ENCODE measurements around the gene CLDN7. TPM values are rescaled to one million over a fixed set of nuclear protein-coding genes. Genes with fewer than 3 reads are reported as not detected.

The CLDN7 gene
- total RNA-seq, 1 donor from 2014 or later: 0.49 TPM

DNA sequence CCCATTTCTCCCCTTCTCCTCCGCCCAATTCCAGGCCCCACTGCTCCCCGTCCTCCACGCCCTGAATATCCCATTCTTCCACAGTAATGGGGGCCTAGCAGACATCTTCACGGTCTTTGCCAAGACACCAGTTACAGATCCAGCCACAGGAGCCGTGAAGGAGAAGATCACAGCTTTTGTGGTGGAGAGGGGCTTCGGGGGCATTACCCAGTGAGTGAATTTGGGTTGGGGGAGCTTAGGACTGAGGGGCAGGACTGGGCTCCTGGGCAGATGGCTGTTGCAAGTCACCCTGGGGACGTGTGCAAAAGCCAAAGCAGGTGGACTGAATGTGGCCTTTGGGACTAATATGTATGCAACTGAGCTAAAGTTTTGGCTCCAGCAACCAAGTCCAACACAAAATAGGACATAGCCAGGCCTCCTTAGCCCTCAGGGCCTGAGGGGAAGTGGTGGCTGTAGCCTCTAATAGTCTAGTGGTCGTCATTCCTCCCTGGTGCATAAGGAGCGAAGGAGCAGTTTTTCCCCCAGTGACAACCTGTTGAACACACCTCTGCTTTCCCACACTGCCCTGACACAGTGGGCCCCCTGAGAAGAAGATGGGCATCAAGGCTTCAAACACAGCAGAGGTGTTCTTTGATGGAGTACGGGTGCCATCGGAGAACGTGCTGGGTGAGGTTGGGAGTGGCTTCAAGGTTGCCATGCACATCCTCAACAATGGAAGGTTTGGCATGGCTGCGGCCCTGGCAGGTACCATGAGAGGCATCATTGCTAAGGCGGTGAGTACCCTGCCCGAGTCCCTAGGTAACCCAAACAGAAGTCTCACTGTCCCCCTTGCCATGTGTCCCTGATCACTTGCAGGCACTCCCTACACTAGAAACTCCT is 39.9 kb downstream of the CLDN7 start:
- intact Hi-C loops (cut with micrococcal nuclease): no loop called here

DNA sequence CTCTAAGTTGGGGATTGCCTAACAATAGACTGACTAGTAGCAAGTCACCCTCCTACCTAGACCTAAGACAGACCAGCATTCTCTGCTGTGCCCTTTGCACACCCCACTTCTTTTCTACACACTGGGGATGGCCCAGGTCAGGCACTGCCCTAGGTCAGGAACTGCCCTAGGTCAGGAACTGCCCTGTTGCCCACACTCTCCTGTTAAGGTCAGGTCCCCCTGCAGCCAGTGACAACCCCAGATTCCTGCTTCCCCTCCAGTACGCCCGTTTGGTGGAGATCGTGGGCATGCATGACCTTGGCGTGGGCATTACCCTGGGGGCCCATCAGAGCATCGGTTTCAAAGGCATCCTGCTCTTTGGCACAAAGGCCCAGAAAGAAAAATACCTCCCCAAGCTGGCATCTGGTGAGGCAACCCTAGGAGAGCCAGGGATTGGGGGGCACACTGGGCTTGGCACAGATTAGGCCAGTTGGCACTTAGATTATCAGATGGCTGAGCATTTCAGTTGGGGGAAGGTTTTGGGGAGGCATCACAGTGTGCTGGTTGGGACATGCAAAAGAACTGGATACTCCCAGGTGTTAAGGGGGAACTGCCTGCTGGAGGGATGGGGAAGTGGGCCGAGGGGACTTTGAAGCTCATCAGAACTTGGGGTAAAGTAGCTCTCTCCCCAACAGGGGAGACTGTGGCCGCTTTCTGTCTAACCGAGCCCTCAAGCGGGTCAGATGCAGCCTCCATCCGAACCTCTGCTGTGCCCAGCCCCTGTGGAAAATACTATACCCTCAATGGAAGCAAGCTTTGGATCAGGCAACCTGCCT is 40.8 kb downstream of the CLDN7 start:
- intact Hi-C loops (cut with micrococcal nuclease): loop anchor here (1.0 kb wide), 1 partner anchor 75 kb away; no protein-coding TSS in a partner anchor

DNA sequence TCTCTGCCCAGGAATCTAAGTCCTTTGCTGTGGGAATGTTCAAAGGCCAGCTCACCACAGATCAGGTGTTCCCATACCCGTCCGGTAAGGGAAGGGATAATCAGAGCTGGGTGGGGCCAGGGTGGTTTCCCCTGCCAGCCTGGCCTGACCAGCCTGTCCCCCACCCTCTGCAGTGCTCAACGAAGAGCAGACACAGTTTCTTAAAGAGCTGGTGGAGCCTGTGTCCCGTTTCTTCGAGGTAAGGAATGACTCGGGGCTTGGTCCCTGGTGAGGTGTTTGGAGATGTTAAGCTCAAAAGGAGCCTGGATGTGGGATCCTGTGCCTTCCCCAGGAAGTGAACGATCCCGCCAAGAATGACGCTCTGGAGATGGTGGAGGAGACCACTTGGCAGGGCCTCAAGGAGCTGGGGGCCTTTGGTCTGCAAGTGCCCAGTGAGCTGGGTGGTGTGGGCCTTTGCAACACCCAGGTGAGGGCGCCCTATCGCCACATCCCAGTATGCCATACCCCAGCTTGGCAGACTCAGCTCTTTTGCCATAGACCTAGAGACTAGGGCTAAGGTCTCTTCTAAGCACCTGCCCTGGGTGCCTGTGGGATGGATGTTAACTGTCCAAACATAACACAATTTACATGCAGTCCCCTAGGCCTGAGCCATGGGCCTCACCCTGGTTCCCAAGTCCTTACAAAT is 41.5 kb downstream of the CLDN7 start:
- intact Hi-C loops (cut with micrococcal nuclease): loop anchor here (1.0 kb wide), 1 partner anchor 76 kb away; no protein-coding TSS in a partner anchor

DNA sequence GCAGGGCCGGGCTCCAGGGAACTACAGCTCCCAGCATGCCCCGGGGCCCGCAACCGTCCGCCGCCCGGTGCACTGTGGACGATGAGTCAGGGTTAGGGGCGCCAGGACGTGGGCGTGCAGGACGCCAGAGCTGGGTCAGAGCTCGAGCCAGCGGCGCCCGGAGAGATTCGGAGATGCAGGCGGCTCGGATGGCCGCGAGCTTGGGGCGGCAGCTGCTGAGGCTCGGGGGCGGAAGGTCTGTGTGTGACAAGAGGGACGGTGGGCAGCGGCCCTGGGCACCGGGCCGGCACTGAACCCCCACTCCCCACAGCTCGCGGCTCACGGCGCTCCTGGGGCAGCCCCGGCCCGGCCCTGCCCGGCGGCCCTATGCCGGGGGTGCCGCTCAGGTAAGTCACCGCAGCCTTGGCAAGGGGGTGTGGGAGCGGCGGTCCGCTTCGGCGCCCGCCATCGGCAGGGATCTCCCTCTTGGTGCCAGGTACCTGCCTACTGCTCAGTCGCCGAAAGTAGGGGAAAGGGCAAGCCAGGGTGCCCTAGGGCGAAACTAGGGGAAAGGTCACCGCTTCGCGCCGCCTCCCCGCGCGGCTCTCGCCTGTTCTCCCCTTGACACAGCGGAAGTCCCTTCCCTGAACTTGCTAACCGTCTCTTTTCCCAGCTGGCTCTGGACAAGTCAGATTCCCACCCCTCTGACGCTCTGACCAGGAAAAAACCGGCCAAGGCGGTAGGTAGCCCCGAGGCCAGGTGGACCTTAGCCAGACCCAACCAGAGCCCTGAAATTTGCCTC is 42.3 kb downstream of the CLDN7 start, which contains the start of the genes ACADVL and DLG4:
Gene ACADVL (plus strand): TSS at position 127 of the 781 bp plus-strand sequence. CDS start 47 bp downstream, at position 174.
Gene DLG4 (minus strand): TSS at position 25 of the 781 bp plus-strand sequence.
- intact Hi-C loops (cut with micrococcal nuclease): loop anchor here (1.0 to 2.0 kb wide), 3 partner anchors 14 to 215 kb away; partner anchors contain the start of genes DVL2 and TMEM102

DNA sequence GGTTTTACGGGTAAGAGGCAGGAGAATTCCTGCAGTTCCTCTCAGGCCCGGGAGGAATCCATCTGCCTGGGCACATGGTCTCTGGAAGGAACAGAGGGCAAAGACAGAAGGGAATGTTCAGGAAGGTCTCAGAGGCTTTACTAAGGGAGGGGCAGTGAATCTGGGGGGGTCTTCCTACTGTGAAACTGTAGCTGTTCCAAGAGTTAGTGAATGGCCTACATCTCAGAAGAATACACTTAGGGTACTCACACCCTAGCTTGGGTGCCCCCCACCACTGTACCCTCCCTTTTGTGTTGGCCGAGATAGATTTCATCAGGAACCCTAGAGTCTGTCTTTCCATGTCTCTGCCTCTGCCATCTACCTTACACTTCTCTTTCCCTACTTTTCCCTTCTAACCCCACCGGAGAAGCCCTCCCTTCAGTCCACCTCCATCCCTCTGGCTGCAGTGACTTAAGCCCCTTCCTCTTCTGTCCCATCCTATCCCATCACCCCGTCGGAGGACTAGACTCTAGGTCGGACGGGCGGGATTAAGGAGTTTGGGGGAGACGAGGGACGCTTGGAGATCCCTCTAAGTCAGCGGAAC is 43.0 kb downstream of the CLDN7 start:
- intact Hi-C loops (cut with micrococcal nuclease): loop anchor here (1.0 to 2.0 kb wide), 3 partner anchors 15 to 216 kb away; partner anchors contain the start of genes DVL2 and TMEM102

DNA sequence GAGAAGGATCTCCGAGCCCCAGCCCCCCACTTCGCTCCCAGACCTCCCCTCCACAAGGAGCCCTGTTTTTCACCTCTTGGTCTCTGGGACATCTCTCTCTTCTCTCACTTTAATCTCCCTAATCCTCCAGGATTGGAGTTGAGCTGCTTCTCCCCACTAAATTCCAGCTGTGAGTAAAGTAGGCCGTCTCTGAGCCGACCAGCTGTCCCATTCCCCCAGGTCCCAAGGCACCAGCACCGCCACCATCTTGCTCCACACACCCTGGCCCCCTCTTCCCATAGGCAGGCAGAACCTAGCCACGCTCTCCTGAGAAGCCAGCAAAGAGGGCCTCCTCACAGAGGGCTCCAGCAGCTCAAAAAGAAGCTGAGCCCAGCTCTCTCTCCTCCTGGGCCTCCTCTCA is 43.5 kb downstream of the CLDN7 start:
- intact Hi-C loops (cut with micrococcal nuclease): loop anchor here (1.0 to 2.0 kb wide), 3 partner anchors 14 to 217 kb away; partner anchors contain the start of genes DVL2 and TMEM102

DNA sequence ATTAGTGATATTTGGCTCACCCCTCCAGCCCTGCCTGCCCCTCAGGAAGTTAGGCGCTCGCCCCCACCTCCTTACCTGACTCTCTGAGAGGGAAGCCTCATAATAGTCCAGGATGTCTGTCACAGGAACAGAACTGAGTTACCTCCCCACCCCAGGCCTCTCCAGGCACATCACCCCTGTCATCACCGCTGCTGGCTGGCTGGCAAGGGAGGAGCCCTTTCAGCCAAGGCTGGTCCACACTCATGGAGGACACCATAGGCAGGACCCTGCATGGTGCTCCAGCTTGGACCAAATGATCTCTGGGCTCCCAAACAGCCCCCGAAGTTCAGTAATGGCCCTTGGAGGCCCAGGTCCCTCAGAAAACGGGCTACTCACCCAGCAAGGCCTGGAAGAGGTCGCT is 44.1 kb downstream of the CLDN7 start:
- intact Hi-C loops (cut with micrococcal nuclease): loop anchor here (2.0 kb wide), 1 partner anchor 13 kb away; no protein-coding TSS in a partner anchor

DNA sequence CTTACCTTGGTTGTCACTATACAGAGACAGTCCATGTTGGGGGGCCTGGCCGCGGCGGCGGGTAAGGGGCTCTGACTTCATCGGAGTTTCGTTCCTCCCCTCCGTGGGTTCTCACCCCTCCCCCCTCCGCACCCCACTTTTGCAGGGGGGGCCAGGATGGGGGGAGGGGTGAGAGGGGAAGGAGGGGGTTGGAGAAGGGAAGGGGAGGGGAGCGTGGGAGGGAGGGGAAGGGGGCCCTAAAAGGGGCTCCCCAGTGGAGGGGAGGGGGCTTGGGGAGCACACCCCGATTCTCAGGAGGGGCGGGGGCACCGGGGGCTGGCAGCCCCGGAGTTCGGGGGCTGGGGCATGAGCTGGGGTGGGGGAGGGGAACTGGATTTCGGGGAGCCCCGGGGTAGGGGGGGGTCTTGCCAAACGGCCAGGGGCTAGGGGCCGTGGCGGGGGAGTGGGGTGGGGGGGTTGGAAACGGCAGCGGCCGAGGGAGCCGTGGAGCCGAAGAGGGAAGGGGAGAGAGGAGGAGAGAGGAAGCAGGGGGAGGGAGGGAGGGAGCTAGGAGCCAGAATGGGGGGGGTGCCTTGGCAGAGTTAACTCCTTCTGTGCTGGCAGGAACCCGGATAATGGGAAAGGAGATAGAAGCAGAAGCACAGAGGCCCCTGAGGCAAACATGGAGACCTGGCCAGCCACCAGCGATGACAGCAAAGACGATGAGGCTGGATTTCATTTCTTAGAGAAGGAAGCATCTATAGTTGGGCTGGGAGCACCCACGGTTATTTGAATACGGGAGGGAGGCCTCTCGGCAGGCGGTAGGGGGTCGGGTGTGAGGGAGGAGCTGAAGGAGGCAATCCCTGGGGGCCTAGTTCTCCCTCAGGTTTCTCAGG is 44.9 kb downstream of the CLDN7 start:
- intact Hi-C loops (cut with micrococcal nuclease): no loop called here

DNA sequence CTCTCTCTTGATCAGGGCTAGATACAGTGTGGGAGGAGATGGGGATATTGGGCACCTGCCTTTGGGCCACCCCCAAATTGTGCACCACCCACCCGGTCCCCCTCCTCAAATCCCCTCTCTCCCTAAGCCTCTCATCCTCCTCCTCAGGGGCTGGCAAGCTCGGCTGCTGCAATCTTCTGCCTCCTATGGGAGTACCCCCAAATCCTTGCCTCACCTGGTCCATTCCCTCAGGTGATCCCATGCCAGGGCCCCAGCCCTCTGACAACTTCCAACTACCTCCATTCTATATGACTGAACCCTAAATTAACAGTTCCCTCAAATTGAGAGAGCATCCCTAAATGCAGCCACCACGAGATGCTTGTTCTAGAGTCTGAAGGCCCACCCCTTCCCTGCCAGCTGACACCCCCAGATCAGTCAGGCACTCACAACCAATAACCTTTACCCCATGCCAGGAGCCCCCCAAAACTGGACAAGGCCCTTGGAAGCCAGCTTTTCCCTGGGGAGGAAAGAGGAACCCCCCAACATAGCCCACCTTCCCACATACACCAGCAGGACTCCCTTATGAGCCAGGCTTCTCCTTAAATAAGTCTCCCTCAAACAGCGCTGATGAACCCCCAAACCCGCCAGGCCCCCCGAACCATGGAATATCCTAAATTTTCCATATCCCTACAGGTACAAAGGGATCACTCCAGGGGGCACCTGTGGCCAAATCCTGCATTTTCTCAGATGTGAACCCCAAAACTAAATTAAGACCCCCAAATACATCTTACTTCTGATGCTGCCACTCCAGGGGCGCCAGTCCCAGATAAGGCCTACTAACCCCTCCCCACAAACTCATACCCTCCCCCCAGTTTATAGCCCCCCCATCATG is 45.8 kb downstream of the CLDN7 start:
- intact Hi-C loops (cut with micrococcal nuclease): no loop called here

DNA sequence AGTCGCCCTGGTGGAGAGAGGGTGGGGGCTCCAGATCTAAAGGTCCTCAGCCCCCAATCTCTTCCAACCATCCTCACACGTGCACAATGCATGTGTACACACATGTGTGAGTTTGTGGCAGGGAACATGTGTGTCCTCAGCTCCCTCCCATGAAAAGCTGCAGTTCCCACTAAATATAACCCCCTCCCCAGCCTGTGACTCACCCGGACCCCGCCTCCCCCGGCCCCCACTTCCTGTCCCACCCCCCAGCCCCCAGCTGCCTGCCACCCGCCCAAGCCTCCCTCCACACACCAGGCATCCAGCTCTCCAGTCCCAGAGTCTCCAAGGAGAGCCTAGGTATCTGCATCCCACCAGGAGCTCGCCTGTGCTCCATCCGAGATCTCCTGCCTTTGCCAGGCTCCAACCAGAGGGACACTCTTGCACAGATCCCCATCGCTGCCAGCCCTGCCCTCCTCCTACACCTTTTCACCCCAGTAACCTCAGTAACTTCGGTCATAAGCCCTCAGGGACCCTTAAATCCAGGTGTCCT is 46.6 kb downstream of the CLDN7 start:
- intact Hi-C loops (cut with micrococcal nuclease): no loop called here

DNA sequence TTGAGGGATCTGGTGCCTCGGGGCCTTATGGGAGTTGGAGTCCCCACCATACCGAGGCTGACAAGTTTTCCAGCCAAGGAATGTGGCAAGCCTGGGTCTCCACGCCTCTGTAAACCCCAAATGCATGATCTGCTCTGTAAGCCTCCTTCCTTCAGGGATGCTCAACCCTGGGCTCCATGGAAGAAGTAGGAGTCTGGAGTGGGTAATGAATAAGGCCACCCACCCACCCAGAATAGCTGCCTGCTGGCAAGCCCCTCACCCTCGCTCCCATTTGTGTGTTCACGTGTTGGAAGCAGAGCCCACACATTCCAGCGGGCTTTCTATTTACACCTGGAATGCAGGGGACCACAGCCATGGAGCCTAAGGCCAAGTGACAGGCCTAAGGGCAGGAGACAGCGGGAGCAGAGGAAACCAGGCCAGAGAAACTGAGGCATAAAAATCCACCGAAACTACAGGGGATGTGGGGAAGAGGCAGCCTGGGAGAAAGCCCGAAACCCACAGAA is 47.1 kb downstream of the CLDN7 start:
- intact Hi-C loops (cut with micrococcal nuclease): no loop called here

DNA sequence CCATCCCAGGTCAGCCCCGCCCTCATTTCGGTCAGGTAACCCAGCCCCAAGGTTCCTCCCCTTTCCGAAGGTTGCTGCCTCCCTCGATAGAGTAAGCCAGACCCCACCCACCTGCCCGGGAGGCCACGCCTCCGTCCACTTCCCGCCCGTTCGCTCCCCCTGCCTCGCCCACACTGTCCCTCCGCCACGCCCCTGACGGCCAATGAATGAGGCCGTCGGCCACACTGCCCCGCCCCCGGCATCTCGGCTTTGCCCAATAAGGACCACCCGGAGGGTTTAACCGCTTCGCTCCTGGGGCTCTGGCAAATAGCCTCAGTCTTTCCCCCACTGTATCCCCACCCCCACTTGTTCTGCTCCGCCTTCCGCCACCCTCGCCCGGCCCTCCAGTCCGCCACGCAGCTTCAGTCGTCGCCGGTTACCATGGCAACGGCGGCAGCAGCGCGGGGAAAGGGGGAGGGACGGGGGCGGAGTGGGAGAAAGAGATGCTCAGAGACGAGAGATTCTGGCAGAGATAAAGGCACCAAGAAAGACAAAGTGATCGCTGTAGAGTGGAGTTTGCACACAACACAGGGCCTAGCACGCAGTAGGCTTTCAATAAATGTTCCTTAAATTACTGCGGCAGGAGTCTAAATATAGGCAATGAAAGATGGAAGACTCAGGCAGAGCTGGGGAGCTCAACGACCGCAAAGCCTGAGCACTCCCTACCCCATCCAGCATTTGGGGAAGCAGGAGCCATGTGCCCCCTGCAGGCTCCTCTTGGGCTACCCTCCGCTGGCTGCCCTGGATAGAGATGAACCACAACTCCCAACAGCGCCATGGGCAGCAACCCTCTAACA is 47.8 kb downstream of the CLDN7 start:
- intact Hi-C loops (cut with micrococcal nuclease): loop anchor here (1.0 kb wide), 10 partner anchors 9 to 221 kb away; partner anchors contain the start of genes DVL2, EIF5A, ELP5 and NEURL4

DNA sequence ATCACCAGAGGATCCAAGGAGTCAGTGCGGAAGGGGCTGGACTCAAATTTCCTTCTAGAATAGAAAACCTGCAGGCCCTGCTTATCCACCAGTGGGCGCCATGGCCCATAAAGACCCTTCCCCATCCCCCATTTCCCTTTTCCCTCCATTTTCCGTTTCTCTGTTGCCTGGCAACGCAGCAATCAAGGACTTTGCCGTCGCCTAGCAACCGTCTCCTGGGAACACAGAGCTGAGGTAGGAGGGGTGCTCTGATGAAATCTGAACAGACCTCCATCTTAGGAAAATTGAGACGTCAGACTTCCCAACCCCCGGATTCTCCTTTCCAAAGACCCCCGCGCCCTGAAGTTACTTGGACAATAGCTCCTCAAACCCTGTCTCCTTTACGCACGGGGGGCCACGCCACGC is 48.4 kb downstream of the CLDN7 start:
- intact Hi-C loops (cut with micrococcal nuclease): loop anchor here (1.0 kb wide), 10 partner anchors 9 to 221 kb away; partner anchors contain the start of genes DVL2, EIF5A, ELP5 and NEURL4

DNA sequence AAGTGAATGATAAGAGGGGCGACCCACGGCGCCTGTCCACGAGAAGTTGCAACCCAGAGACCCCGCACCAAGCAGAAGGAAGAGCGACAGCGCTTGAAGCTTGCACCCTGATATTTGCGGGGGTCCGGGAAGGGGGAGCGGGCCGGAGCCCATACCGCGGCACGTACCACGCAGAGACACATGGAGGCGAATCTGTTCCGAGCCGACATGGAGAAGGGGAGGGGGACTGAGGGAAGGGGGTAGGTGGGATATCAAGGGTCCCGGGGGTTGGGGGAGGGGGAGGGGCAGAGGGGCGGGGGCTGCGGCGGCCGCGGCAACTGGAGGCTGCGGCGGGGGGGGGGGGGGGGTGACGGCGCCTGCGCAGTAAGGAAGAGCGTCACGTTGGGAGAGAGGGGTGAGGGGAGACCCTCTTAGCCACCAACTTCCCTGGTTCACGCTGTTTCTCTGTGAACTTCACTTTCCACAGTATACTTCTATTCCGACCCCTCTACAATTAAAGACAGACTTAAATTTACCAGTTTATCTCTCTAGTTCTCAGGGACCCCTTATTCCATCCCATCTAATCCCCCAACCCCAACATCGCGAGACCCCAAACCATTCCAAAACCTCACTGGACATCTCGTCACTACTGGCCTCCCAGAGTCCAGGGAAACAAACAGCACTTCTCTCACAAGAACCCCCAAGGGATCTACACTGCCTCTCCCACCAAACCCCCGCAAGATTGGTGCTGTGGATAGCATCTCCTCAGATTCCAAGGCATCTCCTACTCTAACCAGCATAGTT is 50.6 kb downstream of the CLDN7 start:
- intact Hi-C loops (cut with micrococcal nuclease): no loop called here

All from T-helper 1 cell treated with Interleukin-12 subunit alpha and Interleukin-12 subunit beta and Interleukin-4 antibody, amounts not matched to agents 30 ng/mL and 1 ng/mL, for 36 hours (primary cell).